Right hindlimb (tissue), 1 donor: ENCODE results near the gene DYNLT5.
"Not testable (repeated sequence)": the region's sequence is repeated elsewhere in the genome, so short reads cannot be mapped to it uniquely, and the experiment has no call there.

Experiments
- DNase-seq: peaks from one replicate; pipeline ENCODE4 v3.0.0-alpha.2; 2018

DYNLT5 gene

DNA sequence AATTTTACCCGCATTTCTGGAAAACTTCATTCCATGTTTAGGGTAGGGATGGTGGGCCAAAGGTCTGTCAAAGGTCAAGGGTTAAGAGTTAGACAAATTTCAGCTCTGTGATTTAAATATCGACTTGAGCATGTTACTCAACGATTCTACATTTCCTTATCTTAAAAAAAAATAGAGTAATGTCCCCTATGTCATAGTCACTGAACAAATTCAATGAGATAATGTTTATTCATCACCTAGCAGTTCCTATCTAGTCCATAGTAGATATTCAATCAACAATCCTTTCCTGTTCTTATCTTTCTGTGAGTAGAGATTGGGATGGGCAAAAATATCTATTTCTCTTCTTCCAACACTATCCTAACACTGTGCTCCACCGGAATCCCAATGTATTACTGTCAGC is 1.1 kb upstream of the DYNLT5 start:
- no peak for DNase-seq

DNA sequence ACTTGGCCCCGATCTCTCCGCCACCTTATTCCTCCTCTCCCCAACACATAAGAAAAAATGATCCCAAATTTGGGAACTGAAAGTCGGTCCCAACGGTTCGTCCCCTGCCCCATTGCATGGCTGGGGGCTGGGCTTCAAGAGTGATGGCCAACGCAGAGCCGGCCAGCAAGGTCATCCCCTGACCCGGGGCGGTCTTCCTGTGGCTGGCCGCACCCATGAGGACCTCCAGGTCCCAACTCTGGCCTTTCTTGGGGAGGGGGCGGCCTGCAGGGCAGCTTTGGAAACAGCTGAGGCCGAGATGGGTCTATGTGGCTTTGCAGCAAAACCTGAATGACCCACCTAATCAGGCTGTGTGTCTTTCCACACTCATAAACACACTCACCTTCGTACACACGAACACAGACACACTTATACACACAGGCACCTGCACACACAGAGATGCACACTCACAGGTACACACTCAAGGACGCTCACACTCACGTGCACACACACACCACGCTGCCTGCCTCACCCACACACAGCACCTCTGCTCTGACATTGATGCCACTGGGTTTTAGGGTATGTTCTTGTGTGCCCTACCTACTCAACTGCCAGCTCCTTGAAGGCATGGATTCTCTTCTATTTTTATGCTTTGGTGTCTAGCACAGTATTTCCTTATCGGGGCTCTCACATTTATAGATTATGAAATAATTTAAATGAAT is 562 bp downstream of the DYNLT5 start:
- DNase-seq = no peak

DNA sequence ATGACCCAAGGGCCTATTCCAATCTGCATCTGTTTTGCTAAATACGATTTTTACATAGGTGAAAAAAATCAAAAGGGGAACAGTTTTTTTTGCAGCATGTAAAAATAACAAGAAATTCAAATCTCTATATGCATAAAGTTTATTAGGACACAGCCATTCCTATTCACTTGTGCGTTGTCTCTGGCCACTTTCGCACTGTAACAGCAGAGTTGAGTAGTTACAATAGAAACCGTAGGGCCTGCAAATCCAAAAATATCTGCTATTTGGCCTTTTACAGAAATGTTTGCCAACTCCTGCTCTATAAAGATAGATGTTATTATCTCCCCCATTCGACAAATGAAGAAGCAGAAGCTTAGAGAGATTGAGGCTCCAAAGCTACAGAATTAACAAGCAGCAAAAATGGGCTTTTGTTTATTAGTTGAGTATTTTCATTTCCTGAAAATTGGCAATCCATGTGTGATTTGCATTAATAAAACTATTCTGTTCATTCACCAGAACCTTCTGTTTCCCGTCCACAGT is 5.5 kb downstream of the DYNLT5 start:
- no peak for DNase-seq

- no peak for DNase-seq
These were observed 6.0 kb downstream of the DYNLT5 start for GRCh38 chr1:66758241-66758755.

DNA sequence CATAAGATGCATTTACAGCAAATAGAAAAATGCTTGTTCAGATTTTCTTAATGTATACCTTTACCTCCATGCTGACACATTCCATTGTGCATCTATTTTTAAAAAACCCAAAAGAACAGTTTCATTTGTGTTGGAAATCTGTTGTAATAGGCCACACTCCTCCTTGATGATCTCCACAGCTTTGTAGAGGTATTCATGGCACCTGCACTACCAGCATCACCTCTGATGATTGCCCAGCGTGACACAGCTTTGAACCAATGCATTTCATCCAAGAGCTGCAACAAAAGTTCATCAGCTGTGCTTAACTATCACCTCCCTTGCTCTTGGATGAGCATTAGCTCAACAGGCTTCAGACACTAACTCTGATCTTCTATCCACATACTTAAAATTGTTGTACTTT is 8.2 kb downstream of the DYNLT5 start:
- DNase-seq = no peak

DNA sequence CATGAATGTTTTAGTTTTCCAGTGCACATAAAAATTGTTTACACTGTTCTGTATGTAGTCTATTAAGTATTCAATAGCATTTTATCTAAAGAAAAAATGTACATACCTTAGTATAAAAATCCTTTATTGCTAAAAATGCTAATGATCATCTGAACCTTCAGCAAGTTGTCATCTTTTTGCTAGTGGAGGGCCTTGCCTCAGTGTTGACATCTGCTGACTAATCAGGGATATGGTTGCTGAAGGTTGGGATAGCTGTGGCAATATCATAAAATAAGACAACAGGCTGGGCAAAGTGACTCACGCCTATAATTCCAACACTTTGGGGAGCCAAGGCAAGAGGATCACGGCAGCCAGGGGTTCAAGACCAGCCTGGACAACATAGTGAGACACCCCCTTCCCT is 9.0 kb downstream of the DYNLT5 start:
- no peak for DNase-seq

DNA sequence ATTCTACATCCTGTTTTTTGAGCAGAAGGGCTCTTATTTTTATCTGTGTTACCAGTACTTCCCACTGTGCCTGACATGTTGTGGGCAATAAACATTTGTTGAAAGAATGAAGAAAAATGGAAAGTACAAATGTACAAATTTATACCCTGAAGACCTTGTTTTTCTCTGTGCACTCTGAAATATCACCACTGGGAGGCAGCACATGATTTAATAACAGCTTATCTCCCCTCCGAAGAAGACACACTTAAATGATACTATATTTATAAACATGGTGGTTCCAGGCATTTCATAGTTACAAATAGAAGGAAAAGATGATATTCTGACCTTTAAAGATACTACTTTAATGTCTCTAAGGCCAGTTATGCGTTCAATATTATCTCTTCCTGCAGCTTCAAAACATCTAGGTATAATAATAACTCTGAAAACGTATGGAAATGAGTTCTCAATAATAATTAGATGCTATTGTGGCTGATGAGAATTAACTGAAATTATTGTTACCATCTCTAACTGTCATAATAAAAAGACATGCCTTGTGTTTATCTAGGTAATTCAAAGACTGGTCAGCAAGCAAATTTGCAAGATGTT is 12.8 kb downstream of the DYNLT5 start:
- DNase-seq = peak; percentile 26

GRCh38 chr1:66767626-66768025 is 15.4 kb downstream of the DYNLT5 start:
- DNase-seq = no peak

DNA sequence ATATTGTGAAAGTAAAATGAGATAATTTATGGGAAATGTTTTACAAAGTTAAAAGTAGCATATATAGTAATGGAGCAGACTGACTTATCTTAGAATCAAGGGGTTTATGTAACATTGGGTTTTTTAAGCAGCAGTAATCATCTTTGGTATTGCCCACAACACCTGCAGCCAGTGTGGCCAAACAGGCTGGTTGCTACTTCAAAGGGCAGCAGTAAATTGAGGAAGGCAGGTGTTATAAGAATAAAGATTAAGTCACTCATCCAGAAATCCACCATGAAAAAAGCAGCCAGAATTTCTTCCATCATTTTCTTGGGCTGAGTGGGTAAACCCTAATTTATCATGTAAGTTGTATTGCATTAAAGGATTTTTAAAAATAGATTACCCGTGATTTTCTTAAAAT is 16.7 kb downstream of the DYNLT5 start:
- no peak for DNase-seq

- no peak for DNase-seq
These were observed 17.4 kb downstream of the DYNLT5 start for GRCh38 chr1:66769512-66770229.

DNA sequence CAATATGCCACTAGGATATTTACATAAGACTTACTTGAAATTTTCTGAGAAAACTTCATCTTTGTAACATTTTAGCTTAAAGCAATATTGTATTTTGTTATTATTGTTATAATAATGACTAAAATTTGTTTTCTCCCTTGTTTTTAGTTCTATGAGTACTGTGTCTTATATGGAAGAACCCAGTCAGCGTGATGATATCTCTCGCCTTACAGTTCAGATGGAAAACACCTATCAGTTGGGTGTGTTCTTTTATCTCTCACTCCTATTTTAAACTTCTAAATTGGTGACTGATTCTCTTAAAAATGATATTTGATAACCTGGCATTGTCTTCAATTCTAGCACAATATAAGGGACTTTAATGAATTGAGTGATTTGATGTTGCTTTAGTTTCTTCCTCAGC is 18.0 kb downstream of the DYNLT5 start:
- DNase-seq = no peak

DNA sequence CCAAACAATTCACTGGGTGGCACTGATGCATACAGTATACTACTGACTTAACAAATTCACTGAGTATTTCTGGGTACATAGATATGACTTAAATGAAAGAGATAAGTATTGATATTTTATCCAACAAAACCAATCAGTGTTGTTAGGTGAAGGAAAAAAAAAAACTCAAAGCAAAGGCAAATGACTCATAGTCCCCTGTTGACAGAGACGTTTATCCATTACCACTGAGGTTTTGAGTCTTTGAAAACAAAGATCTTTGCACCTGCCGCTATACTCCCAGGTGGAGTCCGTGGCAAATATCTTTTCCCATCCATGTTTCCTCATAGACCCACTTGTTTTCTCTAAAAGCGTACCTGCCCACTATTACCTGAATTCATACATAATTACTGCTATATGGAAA is 18.4 kb downstream of the DYNLT5 start:
- DNase-seq = no peak

DNA sequence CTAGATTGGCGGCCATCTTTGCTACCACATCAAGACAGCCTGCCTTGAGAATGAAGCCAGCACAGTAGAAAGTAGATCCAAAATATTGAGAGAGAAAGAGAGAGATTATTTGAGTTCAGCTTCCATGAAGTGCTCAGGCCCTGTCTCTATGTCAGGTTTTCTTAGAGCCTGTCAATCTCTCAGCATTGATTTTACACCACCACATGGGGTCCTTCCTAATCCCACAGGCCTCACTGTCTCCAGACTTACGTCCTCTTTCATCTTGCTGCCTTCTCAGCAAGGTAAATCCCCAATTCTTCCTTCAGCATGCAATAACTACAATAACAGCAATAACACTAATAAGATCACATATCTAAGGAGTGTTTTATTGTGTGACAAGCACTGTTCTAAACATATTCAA is 21.0 kb downstream of the DYNLT5 start:
- DNase-seq = no peak

GRCh38 chr1:66774438-66774837 is 22.2 kb downstream of the DYNLT5 start:
- DNase-seq = no peak

- no peak for DNase-seq
These were observed 23.4 kb downstream of the DYNLT5 start for GRCh38 chr1:66775646-66776045.

GRCh38 chr1:66777831-66778230 is 25.6 kb downstream of the DYNLT5 start:
- no peak for DNase-seq

DNA sequence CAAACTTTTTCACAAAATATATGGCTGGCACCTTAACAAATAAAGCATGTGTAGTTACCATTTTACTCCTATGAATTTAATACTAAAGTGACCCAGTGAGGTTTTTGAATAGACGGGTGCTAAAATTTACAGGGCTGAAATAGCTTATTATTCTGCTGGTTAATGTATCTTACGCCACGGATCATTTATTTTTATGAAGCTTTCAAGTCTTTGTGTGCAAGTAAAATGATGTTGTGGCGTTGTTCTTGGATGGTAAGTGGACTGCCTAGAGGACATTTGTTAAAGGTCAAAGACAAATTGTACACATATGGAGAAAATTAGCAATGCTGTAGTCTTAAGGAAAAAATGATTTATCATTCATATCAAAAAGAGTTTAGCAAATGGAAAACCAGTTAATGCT is 26.0 kb downstream of the DYNLT5 start:
- DNase-seq = no peak

GRCh38 chr1:66778969-66779368 is 26.7 kb downstream of the DYNLT5 start:
- DNase-seq = no peak

GRCh38 chr1:66779475-66780078 is 27.3 kb downstream of the DYNLT5 start:
- DNase-seq = no peak

GRCh38 chr1:66785800-66786199 is 33.5 kb downstream of the DYNLT5 start:
- DNase-seq = not testable (repeated sequence)

- DNase-seq = no peak
These were observed 35.4 kb downstream of the DYNLT5 start for GRCh38 chr1:66787641-66788040.

GRCh38 chr1:66788231-66788939 is 36.1 kb downstream of the DYNLT5 start:
- no peak for DNase-seq
